GM18505 (cell line): ENCODE results near the gene DCC.

Experiments used
- ATAC-seq: cut with Tn5 transposase; IDR thresholded peaks from one replicate; pipeline ENCODE4 v1.9.1; 2021; ENCODE audit not compliant: unreplicated experiment
- POLR2A ChIP-seq: IDR thresholded peaks from 4 replicates; pipeline ENCODE4 v1.6.1; 2011; ENCODE audit warnings: borderline replicate concordance; ENCODE audit not compliant: insufficient read depth, insufficient read length; ENCODE audit errors: extremely low read depth

DCC gene

DNA sequence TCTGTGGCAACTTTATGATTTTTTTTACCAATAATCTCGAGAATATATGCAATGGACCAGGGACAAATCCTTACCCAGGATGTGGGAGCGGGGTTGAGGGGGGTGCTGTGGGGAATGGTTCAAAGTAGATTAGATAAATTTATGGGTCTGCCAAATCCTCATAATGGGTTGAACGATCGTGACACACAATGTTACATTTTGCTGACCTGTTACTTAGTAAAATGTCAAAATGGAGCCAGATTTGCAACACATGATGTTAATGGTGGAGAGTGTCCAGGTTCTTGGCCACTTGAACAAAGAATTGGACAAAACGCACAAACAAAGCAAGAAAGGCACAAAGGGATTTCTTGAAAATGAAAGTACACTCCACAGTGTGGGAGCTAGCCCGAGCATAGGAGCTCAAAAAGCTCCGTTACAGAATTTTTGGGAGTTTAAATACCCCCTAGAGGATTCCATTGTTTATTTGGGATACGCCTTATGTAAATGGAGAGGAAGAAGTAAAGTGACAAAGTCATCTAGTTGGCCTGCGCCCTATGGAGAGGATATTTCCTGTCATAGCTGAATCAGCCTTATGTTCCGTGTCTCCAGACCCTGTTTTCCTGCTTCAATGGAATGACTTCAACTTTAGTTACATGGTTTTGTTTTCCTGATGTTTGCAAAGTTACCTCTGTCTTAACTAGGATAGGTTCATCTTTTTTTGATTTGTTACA lies 776.0 kb downstream of the DCC start:
- TF ChIP-seq POLR2A = no peak
- no peak for ATAC-seq

DNA sequence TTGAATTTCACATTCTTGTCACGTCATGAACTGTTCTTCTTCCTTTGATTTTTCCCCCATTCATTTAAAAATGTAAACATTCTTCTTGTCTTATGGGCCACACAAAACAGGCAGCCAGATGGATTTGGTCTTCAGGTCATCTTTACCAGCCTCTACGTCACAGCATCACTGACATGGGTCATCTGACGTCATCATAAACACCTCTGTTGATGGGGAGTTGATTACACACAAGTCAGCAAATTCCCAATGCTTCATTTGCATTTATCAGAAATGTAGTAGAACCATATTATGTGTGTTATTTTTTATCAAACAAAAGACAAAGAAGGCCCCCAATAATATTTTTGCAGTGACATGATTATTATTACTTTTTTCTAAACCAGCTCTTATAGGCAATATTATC lies 777.9 kb downstream of the DCC start:
- ATAC-seq = no peak
- TF ChIP-seq POLR2A = no peak

DNA sequence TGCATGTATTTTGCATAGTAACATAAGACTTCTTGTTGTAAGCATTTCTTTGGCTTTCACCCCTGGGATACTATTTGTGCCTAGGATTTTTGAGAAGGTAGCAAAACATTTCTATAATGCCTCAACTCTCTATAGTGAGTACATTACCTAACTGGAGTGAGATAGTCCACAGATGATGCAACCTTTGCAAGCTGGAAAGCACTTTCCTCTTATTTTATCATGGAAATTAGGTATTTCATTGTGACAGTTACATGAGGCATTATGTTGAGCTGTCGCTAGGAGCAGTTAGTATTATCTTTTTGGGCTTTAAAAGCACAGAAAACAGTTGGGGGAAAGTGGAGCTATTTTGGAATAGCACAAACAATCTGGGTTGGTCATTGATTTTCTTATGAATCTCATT lies 786.2 kb downstream of the DCC start:
- ATAC-seq = no peak
- TF ChIP-seq POLR2A = no peak

GRCh38 chr18:53131001-53131400 lies 791.0 kb downstream of the DCC start:
- TF ChIP-seq POLR2A = no peak
- ATAC-seq = no peak

DNA sequence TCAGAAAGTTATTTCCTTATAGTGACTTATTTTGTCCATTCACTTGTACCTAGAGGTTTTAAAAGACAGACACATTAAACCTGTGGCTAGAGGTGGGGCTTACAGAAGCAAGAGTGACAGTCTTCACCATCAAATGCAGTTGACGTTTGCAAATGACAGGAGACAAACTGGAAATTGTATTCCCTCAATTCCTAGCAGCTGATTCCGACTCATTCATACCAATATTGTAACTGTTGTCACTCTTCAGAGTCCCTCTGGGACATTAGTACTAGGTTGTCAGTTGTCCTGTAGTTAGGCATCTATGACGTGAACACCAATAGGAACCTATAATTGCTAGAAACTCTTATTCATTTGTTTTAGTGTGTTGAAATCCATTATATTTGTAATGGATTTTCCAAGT lies 794.7 kb downstream of the DCC start:
- TF ChIP-seq POLR2A = no peak
- ATAC-seq = no peak

DNA sequence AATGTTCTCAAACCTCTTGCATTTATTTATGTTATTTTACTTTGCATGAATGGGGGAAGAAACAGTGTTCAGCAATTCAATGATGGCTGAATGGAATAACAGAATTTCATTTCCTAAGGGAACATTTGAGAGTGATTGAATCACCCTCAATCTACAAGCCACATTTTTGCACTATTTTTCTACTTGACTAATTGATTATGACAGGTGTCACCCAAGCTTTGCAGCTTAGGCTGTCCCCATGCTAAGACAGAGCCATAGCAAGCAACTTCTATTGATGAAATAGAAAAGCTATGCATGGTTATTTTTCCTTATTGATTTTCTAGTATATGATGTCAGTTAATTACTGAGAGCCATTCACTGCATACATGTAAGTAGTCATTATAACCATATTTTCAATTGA lies 795.7 kb downstream of the DCC start:
- no peak for ATAC-seq
- no peak for TF ChIP-seq POLR2A

DNA sequence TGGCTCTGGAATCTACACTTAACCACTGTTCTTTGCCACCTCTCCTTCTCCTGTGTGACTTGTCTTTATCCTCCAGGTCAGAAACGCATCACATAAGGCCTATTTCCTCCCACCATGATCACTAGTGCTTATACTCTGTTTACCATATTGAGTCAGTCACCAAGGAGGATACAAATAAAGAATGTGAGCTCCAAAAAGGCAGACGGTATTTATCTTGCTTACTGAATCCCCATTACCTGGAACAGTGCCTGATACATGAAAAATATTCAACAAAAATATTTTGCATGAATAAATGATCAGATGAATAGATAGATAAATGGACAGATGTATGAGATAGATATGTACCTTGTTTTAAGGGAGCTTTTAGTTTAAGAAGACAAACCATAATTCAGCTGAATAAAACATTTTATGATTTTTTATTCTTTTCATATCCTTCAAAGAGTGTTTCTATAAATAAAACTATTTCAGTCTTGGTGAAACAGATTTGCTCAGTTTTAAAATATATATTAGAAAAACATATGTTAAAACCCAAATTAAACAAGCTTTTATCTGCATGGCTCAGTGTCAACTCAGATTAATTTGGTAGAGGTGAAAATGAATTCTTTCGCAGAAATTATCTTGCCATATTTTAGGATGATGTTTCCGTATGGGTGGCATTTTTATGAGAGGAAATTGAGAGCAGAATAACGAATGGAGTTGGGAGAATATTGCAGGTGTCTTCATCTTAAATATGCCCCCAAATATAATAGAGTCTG lies 799.9 kb downstream of the DCC start:
- ATAC-seq = no peak
- no peak for TF ChIP-seq POLR2A

- no peak for TF ChIP-seq POLR2A
- no peak for ATAC-seq
Observed at GRCh38 chr18:53142005-53142404, 802.0 kb downstream of the DCC start.

- no peak for ATAC-seq
- no peak for TF ChIP-seq POLR2A
Observed at GRCh38 chr18:53147472-53147871, 807.5 kb downstream of the DCC start.

- ATAC-seq = no peak
- TF ChIP-seq POLR2A = no peak
Observed at GRCh38 chr18:53148123-53148522, 808.1 kb downstream of the DCC start.

DNA sequence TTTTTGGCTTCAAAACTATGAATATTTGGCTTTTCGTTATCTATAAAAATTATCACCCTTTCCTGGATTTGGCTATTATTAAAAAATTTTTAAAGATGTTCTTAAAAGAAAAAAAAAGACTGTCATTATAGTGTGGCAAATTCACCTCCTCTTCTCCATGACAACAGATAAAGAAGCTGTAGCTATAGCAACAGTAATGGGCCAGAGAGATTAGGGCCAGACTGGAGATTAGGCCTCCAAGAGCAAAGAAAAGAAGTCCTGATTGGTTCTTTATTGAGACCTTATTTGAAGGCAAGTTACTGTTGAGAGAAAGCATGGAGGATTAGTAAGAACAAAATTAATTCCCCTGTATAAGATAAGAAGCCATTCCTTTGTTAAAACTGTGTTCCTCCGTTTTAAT lies 812.5 kb downstream of the DCC start:
- TF ChIP-seq POLR2A = no peak
- ATAC-seq = no peak

GRCh38 chr18:53153281-53153680 lies 813.3 kb downstream of the DCC start:
- TF ChIP-seq POLR2A = no peak
- no peak for ATAC-seq

DNA sequence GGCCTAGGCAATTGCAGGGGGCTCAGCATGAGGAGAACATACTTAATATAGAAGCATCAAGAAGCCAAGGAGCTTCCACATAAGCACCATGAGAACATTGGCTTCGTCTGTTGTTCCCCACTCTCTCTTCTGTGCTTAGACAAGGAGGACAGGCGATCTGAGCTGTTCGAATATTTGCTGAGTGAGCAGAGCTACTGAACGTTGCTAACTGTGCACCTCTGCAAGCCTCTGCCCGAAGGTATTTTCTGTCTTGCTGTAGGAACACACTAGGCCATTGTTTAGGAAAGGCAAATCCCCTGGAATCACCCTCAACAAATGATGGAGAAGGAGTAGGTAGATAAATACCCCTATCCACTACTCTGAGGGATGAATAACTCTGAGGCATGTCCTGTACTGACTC lies 813.8 kb downstream of the DCC start:
- TF ChIP-seq POLR2A = no peak
- ATAC-seq = no peak

DNA sequence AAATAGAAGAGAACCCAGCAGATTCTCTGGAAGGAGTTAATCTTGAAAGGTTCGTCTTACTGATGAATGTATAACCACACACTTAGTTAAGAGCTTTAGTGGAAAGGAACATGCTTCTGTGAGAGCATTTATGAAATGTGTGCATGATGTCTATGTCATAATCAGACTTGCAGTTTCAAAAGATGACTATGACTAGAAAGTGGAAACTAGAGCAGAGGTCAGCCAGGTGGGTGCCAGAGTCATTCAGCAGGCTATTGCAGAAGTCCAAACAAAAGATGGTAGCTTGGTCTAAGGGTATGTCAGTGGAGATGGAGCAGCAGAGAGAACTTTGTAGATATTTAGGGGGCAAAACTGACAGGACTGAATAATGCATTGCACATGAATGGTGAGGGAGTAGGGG lies 825.8 kb downstream of the DCC start:
- ATAC-seq = no peak
- no peak for TF ChIP-seq POLR2A

DNA sequence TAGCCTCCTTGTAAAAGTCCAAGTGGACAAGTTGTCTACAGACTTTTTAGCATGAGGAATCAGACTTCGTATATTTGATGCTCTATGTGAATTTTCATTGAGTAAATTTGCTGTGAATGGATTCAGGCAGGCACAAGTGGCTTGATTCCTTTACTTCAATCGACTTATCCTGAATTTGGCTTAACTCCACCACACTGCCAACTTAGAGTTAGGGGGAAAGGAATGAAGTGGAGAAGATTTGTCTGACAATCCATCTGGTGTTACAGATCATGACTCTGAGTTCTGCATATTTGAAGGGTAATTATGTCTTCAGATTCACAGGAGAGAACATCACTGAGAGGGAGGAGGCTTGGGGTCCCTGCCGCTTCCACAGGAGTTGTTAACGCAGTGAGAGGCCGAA lies 829.3 kb downstream of the DCC start:
- TF ChIP-seq POLR2A = no peak
- no peak for ATAC-seq

- ATAC-seq = no peak
- no peak for TF ChIP-seq POLR2A
Observed at GRCh38 chr18:53191634-53192033, 851.6 kb downstream of the DCC start.
